Erythroblast (primary cell): ENCODE results near the gene MTCL1.

Source experiments
- GATA1 ChIP-seq: IDR thresholded peaks from 2 replicates; pipeline ENCODE4 v1.6.1; 2011; ENCODE audit warnings: low read depth, mild to moderate bottlenecking, control low read depth, low read length, moderate library complexity
- POLR2A ChIP-seq: IDR thresholded peaks from 2 replicates; pipeline ENCODE4 v1.6.1; 2011; ENCODE audit warnings: mild to moderate bottlenecking, low read length

DNA sequence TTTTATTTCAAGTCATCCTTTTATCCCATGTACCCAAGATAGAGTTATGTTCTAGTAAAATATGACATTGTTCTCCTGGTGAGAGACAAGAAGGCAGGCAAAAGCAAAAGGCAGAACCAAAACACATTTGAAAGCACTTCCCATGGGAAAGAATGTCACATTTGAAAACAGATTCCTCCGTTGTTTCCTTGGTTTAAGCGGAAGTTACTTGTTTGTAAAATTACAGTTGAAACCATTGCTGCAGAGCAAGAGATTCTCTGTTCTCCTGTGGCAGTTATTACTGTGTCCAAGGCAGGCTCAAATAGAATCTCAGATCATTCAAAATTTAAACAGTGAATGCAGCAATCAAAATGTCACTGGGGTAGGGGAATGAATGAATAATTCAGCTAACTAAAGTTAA is 149.6 kb downstream of the MTCL1 start:
- TF ChIP-seq POLR2A (no peak), GATA1 (no peak)
